GM18951 (cell line): ENCODE measurements around the gene NFYC.

Source experiments
- POLR2A ChIP-seq: IDR thresholded peaks from 4 replicates; pipeline ENCODE4 v1.6.1; 2011; ENCODE audit warnings: mild to moderate bottlenecking; ENCODE audit not compliant: insufficient read length, insufficient read depth; ENCODE audit errors: extremely low read depth
- in situ Hi-C: fragments of 300-500 bp; cut with MboI; formaldehyde crosslinking; loops from one replicate; pipeline ENCODE4 v1.12.0; 2022; ENCODE audit warnings: low sequenced_read_pairs, mixed read lengths, inconsistent platforms; ENCODE audit not compliant: unreplicated experiment

The NFYC gene

DNA sequence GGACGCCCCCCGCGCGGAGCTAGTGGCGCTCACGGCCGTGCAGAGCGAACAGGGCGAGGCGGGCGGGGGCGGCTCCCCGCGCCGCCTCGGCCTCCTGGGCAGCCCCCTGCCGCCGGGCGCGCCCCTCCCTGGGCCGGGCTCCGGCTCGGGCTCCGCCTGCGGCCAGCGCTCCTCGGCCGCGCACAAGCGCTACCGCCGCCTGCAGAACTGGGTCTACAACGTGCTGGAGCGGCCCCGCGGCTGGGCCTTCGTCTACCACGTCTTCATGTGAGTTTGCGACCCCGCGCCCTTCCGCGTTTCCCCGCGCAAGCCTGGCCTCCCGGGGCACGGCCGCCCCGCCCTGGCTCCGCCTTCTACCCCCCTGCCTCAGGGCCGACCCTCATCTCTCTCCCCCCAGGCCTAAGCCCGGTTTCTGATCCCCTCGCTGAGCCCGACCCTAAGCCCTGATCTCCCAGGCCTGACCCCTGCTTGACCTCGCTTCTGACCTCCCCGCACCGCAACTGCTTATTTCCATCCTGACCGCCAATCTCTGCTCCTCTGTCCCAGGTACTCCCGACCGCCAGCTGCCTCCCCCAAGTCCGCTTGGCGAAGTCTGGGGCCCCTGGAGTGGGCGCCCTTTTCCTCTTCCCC is 92.8 kb downstream of the NFYC start:
- in situ Hi-C loops: no loop called here
- no peak for TF ChIP-seq POLR2A

DNA sequence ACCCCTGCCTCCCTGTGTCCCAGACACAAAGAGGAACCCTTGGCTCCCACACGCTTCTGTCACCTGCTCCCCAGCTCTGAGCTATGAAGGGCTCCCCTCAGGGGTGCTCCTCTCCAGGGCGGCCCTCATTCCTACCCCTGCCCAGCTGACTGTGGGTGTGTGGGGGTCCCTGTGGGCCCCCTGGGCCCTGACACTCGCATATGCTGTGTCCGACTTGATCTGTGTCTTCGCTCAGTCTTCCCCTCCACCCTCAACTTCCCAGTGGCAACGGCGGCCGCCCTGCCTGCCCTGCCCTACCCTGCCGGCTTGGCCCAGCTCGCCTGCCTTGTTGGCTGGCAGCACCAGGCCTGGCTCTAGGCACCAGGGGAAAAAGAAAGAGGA is 93.3 kb downstream of the NFYC start:
- TF ChIP-seq POLR2A: no peak
- in situ Hi-C loops: no loop called here

GRCh38 chr1:40785446-40785845 is 93.9 kb downstream of the NFYC start:
- in situ Hi-C loops: no loop called here
- TF ChIP-seq POLR2A: no peak

DNA sequence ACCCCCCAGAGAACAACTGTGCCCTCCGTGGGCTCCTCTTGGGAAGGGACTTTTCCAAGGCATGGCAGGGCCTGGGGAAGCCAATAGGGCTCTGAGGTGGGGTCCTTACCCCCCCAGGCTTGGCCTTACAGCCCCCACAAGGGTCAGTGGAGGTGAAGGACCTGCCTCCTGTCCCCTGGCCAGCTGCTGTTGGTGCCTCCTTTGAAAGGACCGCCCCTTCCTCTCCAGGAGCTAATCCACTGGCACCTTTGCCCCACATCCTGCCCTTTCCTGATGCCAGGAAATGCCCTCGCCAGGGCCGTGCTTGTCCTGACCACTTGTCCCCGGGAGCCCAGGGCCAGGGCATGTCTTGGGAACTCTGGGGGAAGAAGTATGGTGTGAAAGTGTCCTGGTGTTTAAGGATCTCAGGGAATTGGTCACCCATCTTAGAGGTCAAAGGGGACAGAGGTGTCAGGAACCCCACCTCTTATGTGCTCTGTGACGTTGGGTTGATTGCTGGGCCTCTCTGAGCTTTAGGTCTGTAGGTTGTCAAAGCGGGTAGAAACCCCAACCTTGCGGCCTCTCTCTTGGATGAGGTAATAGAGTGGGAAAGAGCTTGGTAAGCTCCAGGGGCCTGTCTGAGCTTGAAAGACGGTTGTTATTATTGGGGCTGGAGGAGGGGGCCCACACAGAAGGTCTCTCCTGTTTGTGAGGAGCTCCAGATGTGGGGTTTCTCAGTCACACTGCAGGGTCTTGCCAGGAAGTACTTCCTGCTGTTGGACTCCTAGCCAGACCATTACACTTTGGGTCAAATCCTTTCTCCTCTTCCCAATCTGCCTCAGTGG is 94.9 kb downstream of the NFYC start:
- in situ Hi-C loops: no loop called here
- no peak for TF ChIP-seq POLR2A

DNA sequence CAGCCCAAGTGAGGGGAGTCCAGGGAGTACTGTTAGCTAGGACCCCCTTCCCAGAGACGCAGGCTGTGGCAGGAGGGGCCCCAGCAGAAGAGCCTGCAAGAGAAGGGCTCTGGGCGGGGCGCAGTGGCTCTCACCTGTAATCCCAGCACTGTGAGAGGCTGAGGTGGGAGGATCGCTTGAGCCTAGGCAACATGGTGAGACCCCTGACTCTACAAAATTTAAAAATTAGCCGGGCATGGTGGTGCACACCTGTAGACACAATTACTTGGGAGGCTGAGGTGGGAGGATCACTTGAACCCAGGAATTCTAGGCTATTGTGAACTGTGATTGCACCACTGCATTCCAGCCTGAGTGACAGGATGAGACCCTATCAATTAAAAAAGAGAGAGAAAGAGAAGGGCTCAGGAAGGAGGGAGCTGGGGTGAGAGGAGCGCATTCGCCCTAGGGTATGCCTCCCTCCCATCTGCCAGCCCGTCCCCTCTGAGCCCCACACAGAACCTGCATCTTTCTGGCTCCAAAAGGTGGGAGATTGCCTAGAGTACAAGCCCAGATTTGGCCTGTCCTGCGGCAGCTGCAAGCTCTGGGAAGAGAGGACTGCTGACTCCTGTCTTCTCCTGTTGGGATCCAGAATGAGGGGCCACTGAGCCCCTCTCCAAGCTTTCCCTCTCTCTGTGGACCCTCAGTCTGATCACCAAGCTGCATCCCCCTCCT is 95.6 kb downstream of the NFYC start:
- no peak for TF ChIP-seq POLR2A
- in situ Hi-C loops: no loop called here

- in situ Hi-C loops: no loop called here
- TF ChIP-seq POLR2A: no peak
Measured at GRCh38 chr1:40787737-40788560, 96.4 kb downstream of the NFYC start.

DNA sequence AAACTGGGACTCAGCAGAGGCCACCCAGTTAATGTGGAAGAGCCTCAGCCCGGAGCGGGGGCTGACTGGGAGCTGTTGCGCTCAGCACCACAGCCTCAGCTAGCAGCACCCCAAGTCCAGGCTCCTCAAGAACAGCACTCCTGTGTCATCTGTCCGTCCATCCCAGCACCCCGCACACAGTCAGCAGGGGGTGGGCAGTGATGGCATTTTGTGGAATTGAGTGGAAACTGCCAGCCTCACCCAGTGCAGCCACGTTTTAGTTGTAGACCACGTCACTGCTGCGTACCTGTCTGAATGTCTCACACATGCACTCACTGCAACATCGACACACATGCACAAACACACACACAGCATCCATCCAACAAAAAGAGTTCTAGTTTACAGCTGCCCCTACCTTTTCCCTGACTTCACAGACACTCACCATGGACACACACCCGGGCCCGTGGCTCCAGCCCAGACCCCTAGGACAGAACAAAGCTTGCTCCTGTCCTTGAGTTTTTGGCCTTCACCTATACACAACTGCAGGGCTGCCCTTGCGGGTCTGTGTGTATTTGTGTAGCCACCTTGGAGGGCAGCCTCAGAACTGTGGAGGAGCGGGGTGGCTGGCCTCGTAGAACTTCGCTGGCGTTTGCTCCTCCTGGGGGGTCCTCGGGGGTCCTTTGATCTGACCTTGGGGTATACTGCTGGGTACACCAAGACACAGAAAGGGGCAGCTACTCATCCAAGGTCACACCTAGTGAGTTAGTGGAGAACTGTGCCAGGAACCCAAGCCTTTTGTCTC is 97.2 kb downstream of the NFYC start:
- in situ Hi-C loops: no loop called here
- TF ChIP-seq POLR2A: no peak

DNA sequence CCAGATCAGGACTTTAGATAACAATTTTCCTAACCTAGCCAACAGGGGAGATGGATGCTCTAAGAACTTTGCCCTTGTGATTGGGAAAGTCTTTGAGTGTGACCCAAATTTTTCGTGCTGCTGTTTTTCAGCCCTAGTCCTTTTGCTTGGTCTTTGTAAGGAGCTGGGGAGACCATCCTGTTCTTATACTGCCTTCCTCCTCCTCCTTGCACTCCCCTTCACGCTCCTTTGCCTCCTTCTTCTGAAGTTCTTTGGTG is 97.8 kb downstream of the NFYC start:
- TF ChIP-seq POLR2A: no peak
- in situ Hi-C loops: no loop called here

DNA sequence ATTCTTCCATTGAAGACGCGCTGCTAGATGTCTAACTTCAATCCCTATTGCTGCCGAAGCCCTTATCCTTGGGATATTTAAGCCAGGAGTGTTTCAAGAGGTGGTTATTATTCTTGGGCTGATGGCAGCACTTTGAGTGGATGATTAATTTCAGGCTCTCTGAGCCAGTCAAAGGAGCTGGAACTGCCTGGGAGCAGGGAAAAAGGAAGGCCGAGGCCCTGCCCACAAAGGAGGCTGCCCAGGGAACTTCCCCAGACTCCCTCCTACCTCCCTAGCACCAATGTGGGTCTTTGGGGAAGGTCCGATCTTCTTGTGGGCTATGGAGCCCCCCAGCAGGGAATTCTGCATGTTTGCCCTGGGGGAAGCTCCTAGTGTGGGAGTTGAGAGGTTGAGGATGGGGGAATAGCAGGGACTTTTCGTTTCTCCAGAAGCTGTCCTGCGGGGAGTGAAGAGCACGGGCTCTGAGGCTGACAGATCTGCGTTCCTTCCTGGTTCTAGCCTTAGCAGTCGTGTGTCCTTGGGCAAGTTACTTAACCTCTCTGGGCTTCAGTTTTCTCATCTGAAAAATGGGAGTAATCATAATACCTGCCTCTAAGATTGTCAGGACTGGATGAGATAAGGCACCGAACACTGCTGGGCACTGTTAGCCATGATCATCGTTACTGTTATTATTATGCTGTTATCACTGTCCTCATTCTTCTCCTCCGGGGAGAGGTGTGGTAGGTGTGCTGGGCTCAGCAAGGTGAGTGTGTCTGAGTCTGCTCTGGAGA is 98.3 kb downstream of the NFYC start:
- no peak for TF ChIP-seq POLR2A
- in situ Hi-C loops: no loop called here

DNA sequence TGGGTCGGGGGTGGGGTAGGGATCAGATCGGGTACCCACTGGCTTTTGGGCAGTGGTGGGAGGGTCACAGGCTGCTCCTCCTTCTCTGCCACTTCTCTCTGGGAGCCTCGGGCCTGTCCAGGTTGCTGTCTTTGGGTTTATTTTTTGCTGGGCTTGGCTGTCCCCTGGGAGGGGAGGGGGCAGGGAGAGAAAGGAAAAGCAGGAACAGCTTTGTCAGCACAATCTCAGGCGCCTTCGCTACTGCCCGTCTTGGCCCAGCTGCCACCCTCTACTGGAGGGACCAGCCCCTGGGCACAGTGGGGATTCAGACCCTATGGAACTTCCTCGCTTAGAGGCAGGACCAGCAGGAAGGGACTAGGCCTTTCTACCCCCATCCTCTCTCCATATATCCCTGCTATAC is 100.5 kb downstream of the NFYC start:
- no peak for TF ChIP-seq POLR2A
- in situ Hi-C loops: no loop called here

GRCh38 chr1:40793617-40794016 is 102.1 kb downstream of the NFYC start:
- in situ Hi-C loops: no loop called here
- no peak for TF ChIP-seq POLR2A

DNA sequence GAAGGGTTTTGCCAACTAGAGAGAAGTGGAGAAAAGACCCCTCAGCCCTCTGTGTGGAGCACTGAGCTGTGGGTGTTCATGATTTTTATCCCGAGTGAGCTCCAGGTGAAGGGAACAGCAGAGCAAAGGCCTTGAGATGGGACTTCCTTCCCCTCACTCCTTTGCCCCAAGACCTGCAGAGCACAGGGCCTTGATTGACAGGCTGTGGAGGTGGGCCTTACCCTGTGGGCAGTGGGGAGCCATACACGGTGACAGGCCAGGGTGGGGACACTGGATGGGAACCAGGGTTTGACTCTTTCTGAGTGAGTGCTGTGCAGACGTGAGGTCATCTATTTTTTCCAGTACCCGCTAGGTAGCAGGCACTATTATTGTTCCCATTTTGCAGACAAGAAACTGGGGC is 102.5 kb downstream of the NFYC start:
- no peak for TF ChIP-seq POLR2A
- in situ Hi-C loops: no loop called here
